OCI-LY1 (cell line): ENCODE results near the gene PIBF1.

Experiments
- H2AFZ ChIP-seq: fragments of 200-600 bp; sonication (generic), shearing (Covaris generic); 2 replicates; pipeline ENCODE4 v1.6.0; 2014; ENCODE audit warnings: antibody characterized with exemption, mild to moderate bottlenecking, low read length
- H3F3A ChIP-seq: fragments of 200-600 bp; sonication (generic), shearing (Covaris generic); 2 replicates; pipeline ENCODE4 v1.6.0; 2014; ENCODE audit warnings: mild to moderate bottlenecking, antibody characterized with exemption, low read length, moderate library complexity; ENCODE audit not compliant: insufficient read depth
- H3K27ac ChIP-seq: fragments of 200-600 bp; sonication (generic); 2 replicates; pipeline ENCODE4 v1.5.1; 2014; ENCODE audit warnings: low read length, mixed run types, mild to moderate bottlenecking, low read depth; ENCODE audit not compliant: poor library complexity, severe bottlenecking
- H3K27me3 ChIP-seq: fragments of 200-600 bp; sonication (generic); 2 replicates; pipeline ENCODE4 v1.6.0; 2014; ENCODE audit warnings: antibody characterized with exemption, mild to moderate bottlenecking, low read length, moderate library complexity; ENCODE audit not compliant: insufficient read depth
- H3K36me3 ChIP-seq: fragments of 200-600 bp; sonication (generic); 2 replicates; pipeline ENCODE4 v1.6.1; 2014; ENCODE audit warnings: mild to moderate bottlenecking, antibody characterized with exemption, low read length, moderate library complexity, mixed read lengths; ENCODE audit not compliant: insufficient read depth
- H3K4me1 ChIP-seq: fragments of 200-600 bp; sonication (generic); 2 replicates; pipeline ENCODE4 v1.5.1; 2014; ENCODE audit warnings: mild to moderate bottlenecking, low read length, moderate library complexity; ENCODE audit not compliant: insufficient read depth, severe bottlenecking
- H3K4me2 ChIP-seq: fragments of 200-600 bp; sonication (generic), shearing (Covaris generic); 2 replicates; pipeline ENCODE4 v1.6.1; 2014; ENCODE audit warnings: low read length
- H3K4me3 ChIP-seq: fragments of 200-600 bp; sonication (generic); 2 replicates; pipeline ENCODE4 v1.5.1; 2014; ENCODE audit warnings: low read length, low read depth, mild to moderate bottlenecking, mixed read lengths; ENCODE audit not compliant: poor library complexity, severe bottlenecking
- H3K79me2 ChIP-seq: fragments of 200-600 bp; shearing (Covaris generic); 2 replicates; pipeline ENCODE4 v1.6.1; 2016; ENCODE audit warnings: mixed run types, low read length, mixed read lengths; ENCODE audit not compliant: insufficient read depth
- H3K9ac ChIP-seq: fragments of 200-600 bp; sonication (generic), shearing (Covaris generic); 2 replicates; pipeline ENCODE4 v1.6.1; 2014; ENCODE audit warnings: mild to moderate bottlenecking, low read length, mixed read lengths
- H3K9me2 ChIP-seq: fragments of 200-600 bp; sonication (generic), shearing (Covaris generic); 2 replicates; pipeline ENCODE4 v1.6.1; 2014; ENCODE audit warnings: low read depth, mild to moderate bottlenecking, low read length, mixed read lengths
- H3K9me3 ChIP-seq: fragments of 200-600 bp; shearing (Covaris generic); 2 replicates; pipeline ENCODE4 v1.6.1; 2014; ENCODE audit warnings: low read length, mixed read lengths
- H4K20me1 ChIP-seq: fragments of 200-600 bp; sonication (generic), shearing (Covaris generic); 2 replicates; pipeline ENCODE4 v1.6.0; 2016; ENCODE audit warnings: mild to moderate bottlenecking, low read length; ENCODE audit not compliant: insufficient read depth
- EZH2 ChIP-seq: fragments of 200-600 bp; sonication (generic), shearing (Covaris generic); IDR thresholded peaks from 2 replicates; pipeline ENCODE4 v1.8.0; 2017; ENCODE audit warnings: borderline replicate concordance, mixed run types, mild to moderate bottlenecking, antibody characterized with exemption, low read length, moderate library complexity, mixed read lengths
- TF ChIP-seq, protein P1 (sequence below): fragments of 200-600 bp; sonication (generic), shearing (Covaris generic); IDR thresholded peaks from 2 replicates; pipeline ENCODE4 v1.5.1; 2017; ENCODE audit warnings: mild to moderate bottlenecking, antibody characterized with exemption, low read length, moderate library complexity, mixed read lengths

The PIBF1 gene

DNA sequence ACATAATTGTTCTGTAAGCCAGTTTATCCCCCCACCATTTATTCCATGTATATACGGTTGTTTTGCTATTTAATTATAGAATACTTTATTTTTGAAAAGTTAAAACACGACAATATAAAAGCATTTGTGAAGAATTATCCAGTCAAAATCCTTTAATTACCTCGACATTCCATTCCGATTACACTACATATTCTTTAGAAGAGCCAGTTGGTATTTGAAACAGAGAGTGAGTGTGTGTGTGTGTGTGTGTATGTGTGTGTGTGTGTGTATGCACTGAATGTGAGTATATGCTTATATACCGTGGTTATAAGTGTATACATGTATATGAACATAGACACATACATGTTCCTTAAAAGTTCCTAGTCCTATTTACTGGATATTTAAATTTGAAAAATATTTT, 189.0 kb downstream of the PIBF1 start:
- Histone ChIP-seq H4K20me1 (no peaks in the 10 kb centered on the region), H3K79me2 (no peaks in the 10 kb centered on the region), H3K9me3 (no peaks in the 10 kb centered on the region), H3K9ac (no peak overlapping the region), H3K36me3 (no peaks in the 10 kb centered on the region), H3F3A (no peaks in the 10 kb centered on the region), H3K4me3 (no peak overlapping the region), H2AFZ (no peak overlapping the region), H3K27ac (no peak overlapping the region), H3K4me1 (no peaks in the 10 kb centered on the region), H3K27me3 (no peaks in the 10 kb centered on the region), H3K4me2 (no peak overlapping the region), H3K9me2 (no peaks in the 10 kb centered on the region)
- TF ChIP-seq EZH2: no peak
- TF ChIP-seq, protein P1, sequence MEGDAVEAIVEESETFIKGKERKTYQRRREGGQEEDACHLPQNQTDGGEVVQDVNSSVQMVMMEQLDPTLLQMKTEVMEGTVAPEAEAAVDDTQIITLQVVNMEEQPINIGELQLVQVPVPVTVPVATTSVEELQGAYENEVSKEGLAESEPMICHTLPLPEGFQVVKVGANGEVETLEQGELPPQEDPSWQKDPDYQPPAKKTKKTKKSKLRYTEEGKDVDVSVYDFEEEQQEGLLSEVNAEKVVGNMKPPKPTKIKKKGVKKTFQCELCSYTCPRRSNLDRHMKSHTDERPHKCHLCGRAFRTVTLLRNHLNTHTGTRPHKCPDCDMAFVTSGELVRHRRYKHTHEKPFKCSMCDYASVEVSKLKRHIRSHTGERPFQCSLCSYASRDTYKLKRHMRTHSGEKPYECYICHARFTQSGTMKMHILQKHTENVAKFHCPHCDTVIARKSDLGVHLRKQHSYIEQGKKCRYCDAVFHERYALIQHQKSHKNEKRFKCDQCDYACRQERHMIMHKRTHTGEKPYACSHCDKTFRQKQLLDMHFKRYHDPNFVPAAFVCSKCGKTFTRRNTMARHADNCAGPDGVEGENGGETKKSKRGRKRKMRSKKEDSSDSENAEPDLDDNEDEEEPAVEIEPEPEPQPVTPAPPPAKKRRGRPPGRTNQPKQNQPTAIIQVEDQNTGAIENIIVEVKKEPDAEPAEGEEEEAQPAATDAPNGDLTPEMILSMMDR: no peak

DNA sequence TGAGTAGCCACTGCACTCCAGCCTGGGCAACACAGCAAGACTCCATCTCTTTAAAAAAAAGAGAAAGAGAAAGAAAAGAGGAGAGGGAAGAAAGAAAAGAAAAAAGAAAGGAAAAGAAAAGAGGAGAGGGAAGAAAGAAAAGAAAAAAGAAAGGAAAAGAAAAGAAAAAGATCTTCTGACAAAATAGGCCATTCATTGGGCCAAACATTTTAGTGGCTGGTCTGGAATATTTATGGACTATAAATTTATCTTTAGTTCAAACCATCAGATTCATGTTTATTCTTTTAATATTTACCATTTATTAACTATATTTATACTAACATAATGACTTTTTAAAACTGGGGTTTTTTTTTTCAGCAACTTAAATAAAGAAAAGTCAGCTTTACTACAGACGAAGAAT, 191.3 kb downstream of the PIBF1 start:
- H3K9ac ChIP-seq: no peak overlapping the region
- no peaks in the 10 kb centered on the region for H3K36me3 ChIP-seq
- H2AFZ ChIP-seq: no peak overlapping the region
- no peak overlapping the region for H3K27ac ChIP-seq
- no peaks in the 10 kb centered on the region for H3K79me2 ChIP-seq
- TF ChIP-seq, protein P1: no peak
- no peak overlapping the region for H3K4me3 ChIP-seq
- H4K20me1 ChIP-seq: no peaks in the 10 kb centered on the region
- H3K4me1 ChIP-seq: no peaks in the 10 kb centered on the region
- H3K27me3 ChIP-seq: no peaks in the 10 kb centered on the region
- H3K9me3 ChIP-seq: no peaks in the 10 kb centered on the region
- H3K9me2 ChIP-seq: no peaks in the 10 kb centered on the region
- H3F3A ChIP-seq: no peaks in the 10 kb centered on the region
- no peak overlapping the region for H3K4me2 ChIP-seq

DNA sequence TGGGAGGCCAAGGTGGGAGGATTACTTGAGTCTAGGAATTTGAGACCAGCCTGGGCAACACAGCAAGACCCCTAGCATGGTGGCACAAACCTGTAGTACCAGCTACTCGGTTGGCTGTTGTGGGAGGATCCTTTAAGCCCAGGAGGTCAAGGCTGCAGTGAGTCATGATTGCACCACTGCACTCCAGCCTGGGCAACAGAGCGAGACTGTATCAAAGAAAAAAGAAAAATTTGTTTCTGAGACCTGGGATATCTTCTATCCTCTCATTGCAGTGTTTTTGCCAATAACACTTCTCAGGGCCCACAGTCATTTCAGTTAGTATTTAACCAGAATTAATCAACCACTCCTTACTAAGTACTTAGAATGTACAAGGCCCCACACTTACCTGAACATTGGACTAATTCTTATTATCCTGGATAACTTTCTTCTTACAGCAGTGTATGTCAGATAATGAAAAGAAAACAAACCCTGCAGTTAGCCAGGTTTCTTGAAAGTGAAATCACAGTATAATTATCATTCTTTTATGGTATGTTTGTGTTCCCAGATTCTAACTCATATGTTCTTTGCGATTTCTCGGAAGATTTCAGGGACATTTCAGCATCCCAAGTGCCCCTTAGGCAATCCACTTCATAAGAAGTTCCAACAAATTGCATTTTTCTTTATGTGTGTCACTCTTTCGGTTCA, 201.3 kb downstream of the PIBF1 start:
- H3K4me2 ChIP-seq: no peak overlapping the region
- H3F3A ChIP-seq: no peaks in the 10 kb centered on the region
- H3K9me3 ChIP-seq: no peaks in the 10 kb centered on the region
- no peak overlapping the region for H2AFZ ChIP-seq
- no peaks in the 10 kb centered on the region for H4K20me1 ChIP-seq
- H3K4me1 ChIP-seq: no peaks in the 10 kb centered on the region
- H3K27ac ChIP-seq: no peak overlapping the region
- TF ChIP-seq EZH2: no peak
- TF ChIP-seq, protein P1: no peak
- H3K9me2 ChIP-seq: no peaks in the 10 kb centered on the region
- H3K4me3 ChIP-seq: no peak overlapping the region
- no peaks in the 10 kb centered on the region for H3K36me3 ChIP-seq
- H3K79me2 ChIP-seq: no peaks in the 10 kb centered on the region
- no peaks in the 10 kb centered on the region for H3K27me3 ChIP-seq
- H3K9ac ChIP-seq: no peak overlapping the region
